ENCODE measurements around the gene JAML. TPM values are rescaled to one million over a fixed set of nuclear protein-coding genes. Genes with fewer than 3 reads are reported as not detected.
A peak's percentile ranks its signal among the peaks of the same experiment; 100 is the strongest.

JAML gene
- total and polyA plus RNA-seq, 12 donors: 0.50 to 19.5 (median 2.1) TPM

GRCh38 chr11:118170231-118170630 lies 54.6 kb downstream of the JAML start:
- ATAC-seq: no peak
- H3K4me1 ChIP-seq: peaks cover 10 to 54% (median 24%) of the 10 kb centered on the region in 9 donors
- no peak overlapping the region for H3K4me3 ChIP-seq
- H3K9me3 ChIP-seq: no peaks in the 10 kb centered on the region
- WGBS, 2 donors: 76 to 77% methylated on average over 9 of the region's 9 CpGs
- DNase-seq: no peak
- peaks cover 0 to 3% (median 0%) of the 10 kb centered on the region in 7 donors for H3K27me3 ChIP-seq
- TF ChIP-seq, protein P1, sequence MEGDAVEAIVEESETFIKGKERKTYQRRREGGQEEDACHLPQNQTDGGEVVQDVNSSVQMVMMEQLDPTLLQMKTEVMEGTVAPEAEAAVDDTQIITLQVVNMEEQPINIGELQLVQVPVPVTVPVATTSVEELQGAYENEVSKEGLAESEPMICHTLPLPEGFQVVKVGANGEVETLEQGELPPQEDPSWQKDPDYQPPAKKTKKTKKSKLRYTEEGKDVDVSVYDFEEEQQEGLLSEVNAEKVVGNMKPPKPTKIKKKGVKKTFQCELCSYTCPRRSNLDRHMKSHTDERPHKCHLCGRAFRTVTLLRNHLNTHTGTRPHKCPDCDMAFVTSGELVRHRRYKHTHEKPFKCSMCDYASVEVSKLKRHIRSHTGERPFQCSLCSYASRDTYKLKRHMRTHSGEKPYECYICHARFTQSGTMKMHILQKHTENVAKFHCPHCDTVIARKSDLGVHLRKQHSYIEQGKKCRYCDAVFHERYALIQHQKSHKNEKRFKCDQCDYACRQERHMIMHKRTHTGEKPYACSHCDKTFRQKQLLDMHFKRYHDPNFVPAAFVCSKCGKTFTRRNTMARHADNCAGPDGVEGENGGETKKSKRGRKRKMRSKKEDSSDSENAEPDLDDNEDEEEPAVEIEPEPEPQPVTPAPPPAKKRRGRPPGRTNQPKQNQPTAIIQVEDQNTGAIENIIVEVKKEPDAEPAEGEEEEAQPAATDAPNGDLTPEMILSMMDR (IDR thresholded peaks at IDR 0.05): no peak
- intact Hi-C loops (cut with DNase I): loop anchor here in 5 of 10 donors (2.0 kb wide), 2 partner anchors 23 to 25 kb away; no protein-coding TSS in a partner anchor
- H3K27ac ChIP-seq: no peak overlapping the region
- H3K36me3 ChIP-seq: peaks cover 0 to 6% (median 0%) of the 10 kb centered on the region in 9 donors

- H3K36me3 ChIP-seq: peaks cover 0 to 6% (median 0%) of the 10 kb centered on the region in 9 donors
- no peak overlapping the region for H3K4me3 ChIP-seq
- H3K27ac ChIP-seq: peak overlapping the region in 1 of 10 donors; percentile 35
- intact Hi-C loops (cut with DNase I): loop anchor here in 5 of 10 donors (2.0 kb wide), 2 partner anchors 23 to 25 kb away; no protein-coding TSS in a partner anchor
- ATAC-seq (peak in 3 of 8 donors; percentile 22 to 64 (median 35)), DNase-seq (peak in 1 of 2 donors; percentile 43)
- no peaks in the 10 kb centered on the region for H3K9me3 ChIP-seq
- H3K4me1 ChIP-seq: peaks cover 10 to 53% (median 24%) of the 10 kb centered on the region in 9 donors
- H3K27me3 ChIP-seq: peaks cover 0 to 3% (median 0%) of the 10 kb centered on the region in 7 donors
- WGBS, 2 donors: 76 to 85% methylated on average over 7 of the region's 7 CpGs
- TF ChIP-seq, protein P1 (IDR thresholded peaks at IDR 0.05): no peak
Measured at GRCh38 chr11:118169300-118170140, 55.3 kb downstream of the JAML start.

DNA sequence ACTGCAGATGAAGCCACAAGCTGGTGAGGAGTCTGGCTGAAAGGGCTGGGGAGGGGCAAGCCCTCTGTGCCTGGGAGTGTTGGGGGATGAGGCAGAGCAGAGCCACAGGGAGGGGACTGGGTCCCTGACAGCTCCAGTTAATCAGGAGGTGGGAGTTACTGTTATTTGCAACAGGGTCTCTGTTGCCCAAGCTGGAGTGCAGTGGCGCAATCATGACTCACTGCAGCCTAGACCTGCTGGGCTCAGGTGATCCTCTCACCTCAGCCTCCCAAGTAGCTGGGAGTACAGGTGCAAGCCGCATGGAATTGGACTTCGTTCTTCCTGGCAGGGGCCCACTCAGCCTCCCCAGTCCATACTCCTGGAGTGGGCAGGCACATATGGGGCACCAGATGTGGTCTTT lies 56.1 kb downstream of the JAML start:
- H3K4me3 ChIP-seq: no peak overlapping the region
- intact Hi-C loops (cut with DNase I): no loop called here
- peaks cover 10 to 47% (median 22%) of the 10 kb centered on the region in 9 donors for H3K4me1 ChIP-seq
- ATAC-seq (no peak), DNase-seq (no peak)
- H3K36me3 ChIP-seq: peaks cover 0 to 6% (median 0%) of the 10 kb centered on the region in 9 donors
- H3K27me3 ChIP-seq: peaks cover 0 to 3% (median 0%) of the 10 kb centered on the region in 7 donors
- WGBS, 2 donors: 86 to 87% methylated on average over 3 of the region's 3 CpGs
- no peaks in the 10 kb centered on the region for H3K9me3 ChIP-seq
- TF ChIP-seq, protein P1 (IDR thresholded peaks at IDR 0.05): no peak
- H3K27ac ChIP-seq: no peak overlapping the region

DNA sequence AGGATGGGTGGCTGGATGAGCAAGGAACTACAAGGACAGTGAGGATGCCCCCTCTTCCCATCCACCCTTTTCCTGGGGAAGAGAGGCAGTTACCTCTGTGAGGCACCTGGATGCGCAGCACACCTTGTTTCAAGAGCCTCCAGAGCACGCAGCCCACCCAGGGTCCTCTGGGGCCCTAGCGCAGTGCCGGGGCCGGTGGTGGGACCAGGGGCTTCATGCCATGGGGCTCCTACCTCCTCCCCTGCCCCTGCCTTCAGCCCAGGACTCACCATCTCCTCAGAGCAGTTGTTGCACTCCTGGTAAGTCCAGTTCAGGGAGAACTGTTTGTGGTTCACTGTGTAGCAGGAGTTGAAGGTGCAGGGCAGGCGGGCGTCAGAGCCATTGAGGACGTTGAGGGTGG lies 56.5 kb downstream of the JAML start:
- intact Hi-C loops (cut with DNase I): no loop called here
- ATAC-seq (no peak), DNase-seq (no peak)
- H3K27me3 ChIP-seq: peaks cover 0 to 3% (median 0%) of the 10 kb centered on the region in 7 donors
- peaks cover 0 to 6% (median 0%) of the 10 kb centered on the region in 9 donors for H3K36me3 ChIP-seq
- H3K9me3 ChIP-seq: no peaks in the 10 kb centered on the region
- no peak overlapping the region for H3K4me3 ChIP-seq
- H3K27ac ChIP-seq: no peak overlapping the region
- TF ChIP-seq, protein P1 (IDR thresholded peaks at IDR 0.05): no peak
- peaks cover 10 to 44% (median 22%) of the 10 kb centered on the region in 9 donors for H3K4me1 ChIP-seq
- 88 to 89% methylated on average over 8 of the region's 8 CpGs for WGBS, 2 donors
